ENCODE results near the gene ARID4A. TPM values are rescaled to one million over a fixed set of nuclear protein-coding genes. Genes with fewer than 3 reads are reported as not detected.
"Not testable (repeated sequence)": the region's sequence is repeated elsewhere in the genome, so short reads cannot be mapped to it uniquely, and the experiment has no call there.

The ARID4A gene
- total RNA-seq, 2 donors from 2014 or later, result 26.3 to 27.1 TPM

DNA sequence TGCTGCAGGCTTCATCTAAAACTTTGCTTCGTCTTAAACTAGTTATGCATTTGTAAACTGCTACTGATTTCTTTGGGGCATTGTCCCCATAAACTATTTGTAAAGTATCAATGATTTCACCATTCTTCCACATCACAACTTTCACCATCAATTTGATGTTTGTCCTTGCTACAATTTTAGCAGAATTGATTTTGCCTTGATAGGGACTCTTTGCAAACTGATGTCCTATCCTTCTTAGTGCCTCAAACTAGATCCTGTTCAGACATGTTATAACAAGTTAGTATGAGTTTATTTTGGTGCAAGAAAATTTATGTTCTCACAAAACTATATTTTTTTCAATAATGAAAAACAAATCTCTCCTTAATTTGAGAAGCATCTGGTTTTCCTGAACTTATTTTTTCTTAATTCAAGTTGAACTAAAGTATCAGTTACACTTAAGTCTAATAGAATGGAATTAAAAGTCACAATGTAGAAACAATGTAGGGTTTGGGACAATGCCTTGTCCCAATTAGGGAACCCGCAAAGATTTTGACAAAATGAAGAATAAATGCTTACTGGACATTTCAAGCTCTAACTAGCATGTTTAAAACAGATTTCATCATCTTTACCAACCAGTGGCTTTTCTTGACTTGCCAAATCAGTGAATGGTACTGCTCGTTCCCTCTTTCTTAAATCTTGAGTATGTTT is 10.1 kb upstream of the ARID4A start:
- intact Hi-C loops (cut with DNase I), result no loop called here
- no peak for DNase-seq (ENCODE audit: low spot score)

DNA sequence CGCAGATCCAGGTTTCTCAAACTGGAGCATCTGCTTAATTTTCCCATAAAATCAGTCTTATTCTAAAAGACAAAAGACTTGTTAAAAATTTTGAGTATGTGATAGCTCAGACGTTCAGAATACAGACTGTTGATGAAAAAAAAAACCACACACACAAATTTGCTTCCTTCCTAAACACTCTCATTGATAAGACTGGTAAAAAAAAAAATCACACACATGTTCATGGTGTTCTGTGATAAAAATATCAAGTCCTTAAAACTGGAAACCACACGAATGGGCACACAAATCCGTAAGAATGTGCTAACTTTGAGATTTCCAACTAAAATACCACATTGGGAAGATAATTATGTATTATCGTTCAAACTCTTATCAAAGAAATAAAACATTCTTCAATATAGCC is 6.7 kb upstream of the ARID4A start:
- intact Hi-C loops (cut with DNase I), result loop anchor here in 1 of 2 donors (10.0 kb wide), 1 partner anchor 47 kb away; the partner anchor contains the start of gene PSMA3

DNA sequence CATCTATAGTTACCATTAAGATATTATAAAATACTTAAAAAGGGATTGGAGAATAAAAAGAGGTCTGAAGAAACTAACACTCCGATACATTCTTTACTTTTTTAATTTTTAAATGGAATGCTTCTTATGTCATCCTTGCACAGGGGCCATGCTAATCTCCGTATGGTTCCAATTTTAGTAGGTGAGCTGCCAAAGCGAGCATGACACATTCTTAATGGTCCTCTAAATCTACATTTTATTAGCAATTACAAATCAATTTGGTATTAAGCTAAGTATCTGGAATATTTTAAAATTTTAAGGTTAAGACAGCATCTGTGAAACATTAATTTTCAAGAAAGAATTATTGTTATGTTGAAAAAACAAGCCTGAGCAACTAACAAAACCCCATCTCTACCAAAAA is 6.2 kb upstream of the ARID4A start:
- intact Hi-C loops (cut with DNase I), result loop anchor here in 1 of 2 donors (10.0 kb wide), 1 partner anchor 47 kb away; the partner anchor contains the start of gene PSMA3
- DNase-seq (ENCODE audit: low spot score), result no peak

More for the DNA sequence above, 6.7 kb upstream of the ARID4A start:
- DNase-seq (ENCODE audit: low spot score), result no peak

DNA sequence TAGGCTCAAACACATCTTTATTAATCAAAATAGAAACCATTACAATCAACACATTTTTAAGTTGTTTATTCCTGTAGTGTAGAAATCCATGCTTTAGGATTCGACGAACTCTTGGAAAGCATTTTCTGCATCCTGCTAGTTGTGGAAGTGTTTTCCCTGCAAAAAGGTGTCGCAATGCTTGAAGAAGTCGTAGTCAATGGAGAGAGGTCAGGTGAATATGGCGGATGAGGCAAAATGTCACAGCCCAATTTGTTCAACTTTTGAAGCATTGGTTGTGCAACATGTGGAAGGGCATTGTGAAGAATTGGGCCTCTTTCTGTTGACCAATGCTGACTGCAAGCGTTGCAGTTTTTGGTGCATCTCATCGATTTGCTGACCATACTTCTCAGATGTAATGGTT is 4.2 kb upstream of the ARID4A start:
- intact Hi-C loops (cut with DNase I), result loop anchor here in 1 of 2 donors (10.0 kb wide), 1 partner anchor 49 kb away; the partner anchor contains the start of gene PSMA3
- DNase-seq (ENCODE audit: low spot score), result no peak

DNA sequence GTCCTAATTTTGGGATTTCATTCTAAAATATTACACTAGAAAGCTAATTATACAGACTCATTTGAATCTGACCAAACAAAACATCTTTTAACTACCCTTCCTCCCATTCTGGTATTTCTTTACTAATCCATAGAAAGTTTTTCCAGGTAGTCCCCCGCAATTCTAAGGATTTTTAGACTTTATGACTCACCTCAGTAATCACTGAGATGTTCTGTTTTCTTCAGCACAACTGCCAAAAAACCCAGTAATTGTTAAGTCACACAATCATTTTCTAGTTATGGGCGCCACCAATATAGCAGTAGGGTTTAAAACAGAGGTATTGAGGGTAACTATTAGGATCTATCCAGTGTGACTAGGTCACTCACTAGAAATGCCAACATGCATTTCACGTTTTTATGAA is 1.6 kb upstream of the ARID4A start:
- intact Hi-C loops (cut with DNase I), result loop anchor here in 1 of 2 donors (10.0 kb wide), 1 partner anchor 52 kb away; the partner anchor contains the start of gene PSMA3
- no peak for DNase-seq (ENCODE audit: low spot score)

DNA sequence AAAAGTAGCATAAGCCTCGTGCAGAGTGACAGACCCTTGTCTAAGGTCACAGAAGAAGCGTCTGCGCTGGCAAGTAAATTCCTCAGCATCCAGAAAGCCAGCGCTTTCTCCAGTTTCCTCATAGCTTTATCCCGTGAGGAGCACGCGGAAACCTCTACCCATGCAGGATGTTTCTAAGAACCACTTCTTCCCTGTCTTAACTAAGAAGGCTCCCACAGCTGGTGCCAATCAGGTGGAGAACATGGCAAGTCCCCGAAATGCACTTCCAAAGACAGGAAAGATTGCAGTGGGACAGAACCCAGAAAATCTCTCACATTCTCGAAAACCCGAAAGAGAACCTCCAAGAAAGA is 968 bp upstream of the ARID4A start:
- intact Hi-C loops (cut with DNase I), result loop anchor here in 1 of 2 donors (10.0 kb wide), 1 partner anchor 53 kb away; the partner anchor contains the start of gene PSMA3
- no peak for DNase-seq (ENCODE audit: low spot score)

DNA sequence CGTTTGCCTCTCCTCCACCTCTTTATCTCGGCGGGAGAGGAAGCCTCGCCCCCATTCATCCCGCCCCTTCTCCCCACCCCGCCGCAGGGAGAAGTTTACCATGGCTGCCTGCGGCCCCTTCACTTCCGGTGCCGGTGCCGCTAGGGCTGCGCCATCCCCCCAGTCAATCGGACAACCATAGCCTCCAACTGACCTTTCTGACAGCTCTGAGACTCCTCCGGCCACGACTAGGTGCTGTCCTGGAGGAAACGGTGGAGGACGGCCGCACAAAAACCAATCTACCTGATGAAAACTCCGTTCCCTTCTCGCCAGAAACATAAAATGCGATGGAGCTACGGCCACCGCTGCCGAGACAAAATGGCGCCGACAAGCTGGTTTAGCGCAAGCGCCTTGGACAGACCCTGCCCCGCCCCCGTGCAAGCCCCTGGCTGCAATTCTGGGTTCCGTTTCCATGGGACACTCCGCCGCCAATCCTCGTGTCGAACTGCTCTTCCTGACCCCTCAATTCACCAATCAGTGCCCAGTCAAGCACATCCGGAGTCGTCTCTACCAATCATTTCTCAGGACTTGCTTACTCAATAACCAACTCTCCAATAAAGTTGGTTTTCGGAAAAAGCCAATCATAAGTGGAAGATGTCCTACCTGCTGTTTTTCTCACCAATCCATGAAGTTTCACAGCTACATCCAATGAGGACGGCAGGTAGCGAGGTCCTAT is 436 bp upstream of the ARID4A start:
- intact Hi-C loops (cut with DNase I), result loop anchor here in 1 of 2 donors (10.0 kb wide), 1 partner anchor 53 kb away; the partner anchor contains the start of gene PSMA3
- DNase-seq (ENCODE audit: low spot score), result peak; percentile 99

DNA sequence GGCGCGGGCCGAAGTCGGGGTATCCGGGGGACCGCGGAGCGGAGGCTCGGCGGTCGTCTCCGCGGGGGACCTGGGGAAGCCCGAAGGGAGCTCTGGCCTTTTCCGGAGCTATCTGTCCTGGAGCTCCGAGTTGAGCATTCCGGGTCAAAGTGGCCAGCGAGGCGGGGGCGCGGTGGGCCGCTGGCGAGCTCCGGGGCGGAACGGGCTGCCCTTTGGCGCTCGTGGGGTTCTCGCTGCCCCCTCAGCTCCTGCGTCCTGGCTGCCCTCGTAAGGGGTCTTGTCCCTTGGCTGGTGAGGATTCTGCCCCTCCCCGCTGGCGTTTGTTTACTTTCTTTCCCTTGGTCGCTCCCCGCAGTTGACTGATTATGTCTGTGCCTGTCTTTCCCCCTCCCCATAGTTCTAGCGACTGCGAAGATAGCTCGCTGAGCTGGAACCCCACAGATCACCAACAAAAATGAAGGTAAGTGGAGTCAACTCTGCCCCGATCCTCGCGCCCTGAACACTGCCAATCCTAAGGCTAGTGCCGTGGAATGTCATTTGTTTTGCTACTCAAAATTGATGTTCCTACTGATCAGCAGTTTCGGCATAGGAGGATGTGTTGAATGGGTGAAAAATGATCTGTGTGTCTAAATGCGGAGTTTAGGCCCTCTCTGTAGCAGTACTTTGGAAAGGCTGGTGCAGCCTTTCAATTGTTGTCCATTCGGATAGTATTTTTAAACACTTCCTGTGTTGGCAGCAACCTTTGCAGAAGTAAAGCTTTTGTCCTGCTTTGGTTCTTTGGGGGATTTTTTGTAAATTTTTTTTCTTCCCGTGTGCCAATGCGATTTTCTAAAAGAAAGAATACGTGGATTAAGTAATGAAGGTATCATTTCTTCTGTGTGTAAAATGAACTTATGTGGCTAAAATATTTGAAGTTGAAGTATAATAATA is 1.3 kb downstream of the ARID4A start:
- intact Hi-C loops (cut with DNase I), result loop anchor here in 1 of 2 donors (10.0 kb wide), 1 partner anchor 55 kb away; the partner anchor contains the start of gene PSMA3
- DNase-seq (ENCODE audit: low spot score), result peak; percentile 81

DNA sequence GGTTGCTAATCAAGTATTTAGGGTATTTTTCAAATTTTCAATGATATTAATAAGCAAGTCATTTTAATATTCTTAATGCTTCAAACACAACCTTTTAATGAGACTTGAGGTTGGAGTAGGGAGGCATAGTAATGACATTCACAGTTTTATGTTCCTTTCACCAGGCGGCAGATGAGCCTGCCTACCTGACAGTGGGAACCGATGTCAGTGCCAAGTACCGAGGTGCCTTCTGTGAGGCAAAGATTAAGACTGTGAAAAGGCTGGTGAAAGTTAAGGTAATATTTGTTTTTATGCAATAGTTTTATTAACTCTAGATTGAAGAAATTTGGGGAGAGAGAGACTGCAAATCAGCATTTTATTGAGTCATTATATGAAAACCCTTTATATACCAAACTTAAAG is 3.1 kb downstream of the ARID4A start:
- intact Hi-C loops (cut with DNase I), result no loop called here
- DNase-seq (ENCODE audit: low spot score), result no peak

DNA sequence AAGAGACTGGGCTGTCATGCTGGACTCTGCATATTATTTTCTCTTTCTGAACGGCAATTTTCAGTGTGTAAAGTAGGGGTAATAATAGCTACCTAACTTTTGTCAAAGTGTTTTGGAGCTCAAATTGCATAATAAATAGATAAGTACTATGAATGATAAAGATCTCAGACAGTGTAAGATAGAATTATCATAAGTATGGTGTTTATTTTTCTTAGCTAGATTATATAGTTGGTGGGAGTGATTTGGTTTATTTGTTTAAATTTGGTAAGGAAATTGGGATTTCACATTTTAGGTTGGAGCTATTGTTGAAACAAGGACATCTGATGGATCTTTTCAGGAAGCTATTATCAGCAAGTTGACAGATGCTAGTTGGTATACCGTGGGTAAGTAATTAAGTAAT is 7.4 kb downstream of the ARID4A start:
- intact Hi-C loops (cut with DNase I), result no loop called here
- no peak for DNase-seq (ENCODE audit: low spot score)

DNA sequence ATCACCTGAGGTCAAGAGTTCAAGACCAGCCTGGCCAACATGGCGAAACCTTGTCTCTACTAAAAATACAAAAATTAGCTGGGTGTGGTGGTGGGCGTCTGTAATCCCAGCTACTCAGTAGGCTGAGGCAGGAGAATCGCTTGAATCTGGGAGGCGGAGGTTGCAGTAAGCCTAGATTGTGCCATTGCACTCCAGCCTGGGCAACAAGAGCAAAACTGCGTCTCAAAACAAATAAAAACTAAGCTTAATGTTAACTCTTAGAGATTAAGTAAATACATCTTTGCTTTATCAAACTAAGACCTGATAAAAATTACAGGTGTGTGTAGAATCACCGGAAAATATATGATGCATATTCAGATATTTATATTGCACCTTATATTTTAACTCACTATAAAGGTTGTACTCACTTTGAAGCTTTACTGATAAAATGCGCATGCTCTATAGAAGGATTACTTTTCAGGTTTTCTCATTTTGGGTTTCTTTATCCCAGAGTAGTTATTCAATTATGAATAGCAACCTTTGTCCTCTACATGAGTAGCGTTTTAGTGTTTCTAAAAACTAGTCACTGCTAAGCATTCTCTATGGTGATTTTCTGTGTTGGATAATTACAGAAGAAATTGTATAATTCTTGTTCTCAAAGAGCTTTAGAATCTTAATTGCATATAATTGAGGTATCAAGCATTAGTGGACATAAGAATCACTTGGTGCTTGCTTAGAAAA is 9.4 kb downstream of the ARID4A start:
- intact Hi-C loops (cut with DNase I), result no loop called here
- no peak for DNase-seq (ENCODE audit: low spot score)

DNA sequence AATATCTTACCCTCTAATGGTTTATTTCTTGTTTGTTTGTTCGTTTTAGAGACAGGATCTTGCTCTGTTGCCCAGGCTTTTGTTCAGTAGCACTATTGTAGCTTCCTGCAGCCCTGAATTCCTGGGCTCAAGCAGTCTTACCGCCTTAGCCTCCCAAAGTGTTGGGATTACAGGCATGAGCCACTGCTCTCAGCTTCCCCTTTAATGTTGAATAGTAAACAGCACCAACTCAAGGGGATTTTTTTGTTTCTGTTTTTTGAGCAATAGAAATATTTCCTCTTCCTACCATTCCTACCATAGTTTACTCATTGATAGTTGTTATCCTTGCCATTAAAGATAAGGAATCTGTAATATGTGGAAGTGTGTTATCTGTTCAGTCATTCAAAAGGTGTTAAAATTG is 10.7 kb downstream of the ARID4A start:
- DNase-seq (ENCODE audit: low spot score), result no peak
- intact Hi-C loops (cut with DNase I), result no loop called here

DNA sequence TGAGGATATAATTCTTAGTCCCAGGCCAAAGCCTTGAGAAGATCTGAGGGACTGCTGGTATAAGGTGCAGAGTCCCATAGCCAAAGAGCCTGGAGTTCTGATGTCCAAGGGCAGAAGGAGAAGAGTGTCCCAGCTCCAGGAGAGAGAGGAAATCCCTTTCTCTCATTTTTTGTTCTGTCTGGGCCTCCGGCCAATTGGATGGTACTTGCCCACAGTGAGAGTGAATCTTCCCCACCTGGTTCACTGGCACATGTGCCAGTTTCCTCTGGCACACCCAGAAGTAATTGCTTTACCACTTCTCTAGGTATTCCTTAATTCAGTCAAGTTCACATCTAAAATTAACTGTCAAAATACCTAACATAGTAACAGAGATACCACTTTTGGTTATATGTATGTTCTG is 15.3 kb downstream of the ARID4A start:
- DNase-seq (ENCODE audit: low spot score), result no peak
- intact Hi-C loops (cut with DNase I), result no loop called here

DNA sequence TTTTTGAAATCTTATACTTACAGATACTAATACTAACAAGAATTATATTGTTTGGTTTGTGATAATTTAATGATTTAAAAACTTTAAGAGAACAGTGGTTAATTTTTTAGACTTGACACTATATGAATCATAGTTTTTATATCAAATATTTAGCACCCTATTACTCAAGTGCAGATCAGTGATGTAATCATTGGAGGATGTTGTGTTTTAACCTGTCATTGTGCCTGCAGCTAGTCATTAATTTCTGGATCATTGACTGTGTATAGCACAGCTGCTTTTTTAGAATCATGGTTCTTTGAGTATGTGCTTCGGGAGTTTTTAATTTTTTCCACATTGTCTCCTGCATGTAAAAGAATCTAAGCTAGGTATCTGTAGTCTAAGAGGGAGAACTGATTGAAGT is 17.3 kb downstream of the ARID4A start:
- no peak for DNase-seq (ENCODE audit: low spot score)
- intact Hi-C loops (cut with DNase I), result no loop called here

DNA sequence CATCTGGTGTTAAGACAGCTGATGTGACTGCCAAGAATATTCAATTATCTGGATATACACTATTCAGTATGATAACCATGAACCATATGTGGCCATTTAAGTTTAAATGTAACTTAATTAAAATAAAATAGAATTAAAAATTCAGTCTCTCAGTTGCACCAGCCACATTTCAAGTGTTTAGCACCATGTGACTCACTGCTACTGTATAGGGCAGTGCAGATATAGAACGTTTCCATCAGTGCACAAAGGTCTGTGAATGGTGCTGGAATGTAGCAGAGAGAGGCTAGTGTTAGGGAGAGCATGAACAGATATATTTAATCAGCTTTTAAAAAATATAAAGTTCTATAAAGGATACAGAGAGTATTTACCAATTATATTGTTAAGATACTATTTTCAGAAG is 28.7 kb downstream of the ARID4A start:
- intact Hi-C loops (cut with DNase I), result no loop called here
- DNase-seq (ENCODE audit: low spot score), result no peak

DNA sequence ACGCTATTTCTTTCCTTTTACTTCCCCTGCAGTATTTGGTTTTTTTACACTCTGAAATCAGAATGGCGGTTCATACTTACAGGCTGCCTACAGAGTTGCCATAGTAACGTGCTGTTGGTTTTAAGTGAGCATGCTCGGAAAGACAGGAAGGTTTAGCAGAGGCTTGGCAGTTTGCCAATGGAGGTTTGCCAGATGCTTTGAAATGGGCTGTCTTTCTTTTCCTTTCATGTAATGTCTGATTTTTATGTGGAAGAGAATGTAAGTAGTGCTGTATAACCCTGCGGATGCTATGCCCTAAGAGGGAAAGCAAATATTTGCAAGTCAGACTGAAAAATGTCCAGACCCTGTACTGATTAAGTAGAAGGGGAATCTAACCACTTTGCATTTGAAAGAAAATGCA is 32.8 kb downstream of the ARID4A start:
- intact Hi-C loops (cut with DNase I), result no loop called here
- DNase-seq (ENCODE audit: low spot score), result peak; percentile 92

DNA sequence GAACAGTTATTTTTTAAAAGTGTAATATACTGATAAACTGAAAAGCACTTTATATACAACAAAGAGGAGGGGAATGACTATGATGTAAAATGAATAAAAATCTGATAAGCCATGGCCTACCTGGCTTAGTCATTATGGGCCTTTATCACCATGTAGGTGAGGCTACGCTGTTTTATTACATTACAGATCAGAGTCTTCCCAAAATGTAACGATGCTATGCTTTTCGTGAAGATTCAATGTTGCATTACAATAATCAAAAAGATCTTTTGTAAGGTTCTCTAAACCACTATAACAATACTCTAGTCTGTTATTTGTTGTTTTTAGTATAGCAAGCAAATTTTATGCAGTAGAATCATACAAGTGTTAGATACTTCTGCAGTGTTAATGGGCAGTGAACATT is 34.2 kb downstream of the ARID4A start:
- intact Hi-C loops (cut with DNase I), result no loop called here
- DNase-seq (ENCODE audit: low spot score), result no peak

DNA sequence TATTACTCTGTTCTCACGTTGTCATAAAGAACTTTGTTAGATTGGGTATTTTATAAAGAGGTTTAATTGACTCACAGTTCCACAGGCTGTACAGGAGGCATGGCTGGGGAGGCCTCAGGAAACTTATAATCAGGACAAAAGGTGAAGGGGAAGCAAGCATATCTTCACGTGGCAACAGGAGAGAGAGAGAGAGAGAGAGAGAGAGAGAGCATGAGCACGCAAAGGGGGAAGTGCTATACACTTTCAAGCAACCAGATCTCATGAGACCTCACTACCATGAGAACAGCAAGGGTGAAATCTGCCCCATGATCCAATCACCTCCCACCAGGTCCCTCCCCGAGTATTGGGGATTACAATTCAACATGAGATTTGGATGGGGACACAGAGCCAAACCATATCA is 41.3 kb downstream of the ARID4A start:
- intact Hi-C loops (cut with DNase I); DNase-seq (ENCODE audit: low spot score): not testable (repeated sequence)

DNA sequence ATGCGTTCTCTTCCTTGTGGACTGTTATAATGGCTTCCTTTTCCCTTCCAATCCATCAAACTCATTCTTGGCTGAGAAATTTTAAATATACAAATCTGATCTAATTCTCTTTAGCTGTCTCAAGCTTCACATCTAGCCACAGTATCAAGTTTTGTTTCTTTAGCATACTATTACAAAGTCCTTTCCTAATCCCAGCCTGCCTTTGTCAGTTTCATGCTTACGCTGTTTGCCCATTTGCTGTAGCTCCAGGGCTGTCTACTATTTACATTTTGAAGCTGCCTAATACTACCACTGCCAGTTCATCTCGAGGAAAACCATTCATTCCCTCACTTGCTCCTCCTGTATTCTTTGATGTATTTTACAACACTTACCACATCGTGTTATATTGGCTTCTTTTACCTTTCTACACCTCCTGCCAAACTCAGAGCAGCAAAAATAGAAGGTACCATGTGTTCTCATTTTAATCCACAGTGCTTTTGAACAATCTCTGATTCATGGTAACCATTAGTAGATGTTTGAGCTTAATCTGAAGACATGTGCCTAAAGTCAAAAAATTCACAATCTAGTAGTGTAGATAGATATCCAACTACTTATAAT is 42.9 kb downstream of the ARID4A start:
- DNase-seq (ENCODE audit: low spot score), result no peak
- intact Hi-C loops (cut with DNase I), result no loop called here

Data from posterior vena cava (tissue), 2 donors.